NOMO-1 treated with dmso at 0.1 percent for 144 hours (cell line): ENCODE measurements around the gene SLC16A11.
"Not testable (repeated sequence)": the region's sequence is repeated elsewhere in the genome, so short reads cannot be mapped to it uniquely, and the experiment has no call there.

Experiments used
- DNase-seq: peaks from one replicate; lab custom pipeline; 2025; ENCODE audit not compliant: unreplicated experiment; lab: John Stamatoyannopoulos, UW

Gene SLC16A11

GRCh38 chr17:7011415-7011814, 32.5 kb downstream of the SLC16A11 start:
- no peak for DNase-seq

- DNase-seq: no peak
These were observed 33.4 kb downstream of the SLC16A11 start for GRCh38 chr17:7010523-7010922.

DNA sequence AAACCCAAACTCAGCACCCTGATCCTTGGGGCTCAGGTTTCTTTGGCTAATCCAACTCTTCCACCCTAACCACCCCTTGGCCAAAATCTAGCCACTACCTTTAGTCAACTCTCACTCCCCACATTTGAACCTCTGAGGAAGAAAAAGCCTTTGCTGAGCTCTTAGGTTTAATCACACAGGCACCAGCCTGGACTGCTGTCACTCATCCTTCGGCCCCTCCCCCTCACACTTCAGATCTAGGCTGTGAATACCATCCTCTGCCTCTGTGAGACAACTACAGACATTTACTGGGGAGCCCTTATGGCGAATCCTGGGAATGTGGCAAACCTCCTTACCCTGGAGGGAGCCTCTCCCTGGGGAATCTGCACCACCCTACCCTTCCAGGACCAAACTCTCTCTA, 36.7 kb downstream of the SLC16A11 start:
- no peak for DNase-seq

GRCh38 chr17:7005716-7006115, 38.2 kb downstream of the SLC16A11 start:
- no peak for DNase-seq

- DNase-seq: peak; percentile 72
These were observed 39.3 kb downstream of the SLC16A11 start for GRCh38 chr17:7004398-7005253.

DNA sequence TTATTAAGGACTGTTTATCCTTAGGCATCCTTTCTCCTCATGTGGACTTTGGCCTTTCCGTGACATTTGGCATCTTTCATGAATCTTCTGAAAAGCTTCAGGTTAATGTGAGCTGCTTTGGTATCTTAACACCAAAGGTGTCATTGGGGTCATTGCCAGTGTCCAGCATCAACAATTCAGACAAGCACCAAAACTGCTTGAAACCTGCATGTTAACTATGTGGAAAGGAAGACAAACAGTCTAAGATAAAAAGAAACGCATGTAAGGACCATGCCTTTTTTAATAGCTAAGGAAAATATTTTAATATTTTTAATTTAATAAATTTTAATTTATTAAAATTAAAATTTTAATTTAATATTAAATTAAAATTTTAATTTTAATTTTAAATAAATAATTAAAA, 40.1 kb downstream of the SLC16A11 start:
- no peak for DNase-seq

DNA sequence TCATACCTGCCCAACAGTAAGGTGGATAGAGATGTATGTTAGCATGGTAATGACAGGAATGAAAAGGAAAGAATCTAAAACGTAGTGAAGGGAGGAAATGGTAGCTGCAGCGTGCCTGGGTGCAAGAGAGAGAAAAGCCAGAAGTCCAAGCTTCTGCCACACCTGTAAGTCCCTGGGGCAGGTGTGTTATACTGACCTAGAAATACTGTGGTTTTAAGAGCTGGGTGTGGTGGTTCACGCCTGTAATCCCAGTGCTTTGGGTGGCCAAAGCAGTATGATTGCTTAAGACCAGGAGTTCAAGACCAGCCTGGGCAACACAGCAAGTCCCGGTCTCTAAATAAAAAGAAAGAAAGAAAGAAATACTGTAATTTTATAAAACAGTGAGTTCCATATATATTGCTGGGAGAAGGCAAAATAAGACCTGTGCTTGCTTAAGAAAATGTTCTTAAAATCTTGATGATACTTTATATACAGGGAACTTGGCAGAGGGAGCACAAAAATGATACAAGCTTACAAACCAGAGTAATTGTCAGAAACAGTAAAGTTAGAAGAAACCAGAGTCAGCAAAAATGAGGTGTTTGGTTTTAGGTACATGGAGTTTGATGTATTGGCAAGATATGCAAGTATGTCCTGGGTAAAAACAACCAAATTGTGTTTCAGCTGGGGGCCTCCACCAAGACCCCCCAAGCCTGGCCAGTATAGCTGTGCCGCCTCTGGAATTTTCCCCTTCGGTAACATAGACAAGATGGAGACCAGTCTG, 41.4 kb downstream of the SLC16A11 start:
- DNase-seq: no peak

- DNase-seq: peak; percentile 7
These were observed 42.5 kb downstream of the SLC16A11 start for GRCh38 chr17:7001318-7001961.

GRCh38 chr17:6998855-6999508, 44.9 kb downstream of the SLC16A11 start:
- DNase-seq: no peak

GRCh38 chr17:6997171-6997570, 46.7 kb downstream of the SLC16A11 start:
- DNase-seq: no peak

- no peak for DNase-seq
These were observed 47.5 kb downstream of the SLC16A11 start for GRCh38 chr17:6996256-6997011.

DNA sequence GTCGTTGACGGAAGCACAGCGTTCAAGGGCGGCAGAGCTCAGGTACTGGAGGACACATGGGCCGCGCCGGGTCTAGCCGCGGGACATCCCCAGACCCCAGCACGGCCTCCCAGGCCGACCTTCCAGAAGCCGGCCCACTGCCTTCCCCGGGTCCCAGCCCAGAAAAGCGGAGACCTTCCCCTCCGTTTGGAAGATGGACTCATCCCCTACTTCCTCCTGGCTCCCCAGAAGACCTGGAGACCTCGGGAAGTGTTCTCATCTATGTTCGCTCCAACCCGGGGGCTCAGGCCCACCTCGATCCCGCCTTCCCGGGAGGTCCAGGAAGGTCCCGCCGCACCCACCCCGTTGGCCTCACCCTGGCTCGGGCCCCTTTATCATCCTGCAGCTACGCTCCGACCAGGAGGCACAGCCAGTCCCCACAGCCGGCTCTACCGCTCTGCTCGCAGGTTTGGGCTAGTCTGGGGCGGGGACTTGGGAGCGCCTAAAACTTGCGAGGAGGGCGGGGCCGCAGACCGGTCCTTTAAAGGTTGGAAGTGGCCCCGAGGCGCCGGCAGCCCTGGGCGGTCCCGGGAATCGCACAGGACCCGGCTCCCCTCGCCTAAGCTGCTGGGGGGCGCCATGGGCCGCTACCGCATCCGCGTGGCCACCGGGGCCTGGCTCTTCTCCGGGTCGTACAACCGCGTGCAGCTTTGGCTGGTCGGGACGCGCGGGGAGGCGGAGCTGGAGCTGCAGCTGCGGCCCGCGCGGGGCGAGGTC, 48.2 kb downstream of the SLC16A11 start, which contains the start of gene ALOX12:
Gene ALOX12, plus strand, starts transcription at position 550 of the 756 bp plus-strand sequence. Its CDS starts 69 bp downstream, at position 619.
- no peak for DNase-seq

DNA sequence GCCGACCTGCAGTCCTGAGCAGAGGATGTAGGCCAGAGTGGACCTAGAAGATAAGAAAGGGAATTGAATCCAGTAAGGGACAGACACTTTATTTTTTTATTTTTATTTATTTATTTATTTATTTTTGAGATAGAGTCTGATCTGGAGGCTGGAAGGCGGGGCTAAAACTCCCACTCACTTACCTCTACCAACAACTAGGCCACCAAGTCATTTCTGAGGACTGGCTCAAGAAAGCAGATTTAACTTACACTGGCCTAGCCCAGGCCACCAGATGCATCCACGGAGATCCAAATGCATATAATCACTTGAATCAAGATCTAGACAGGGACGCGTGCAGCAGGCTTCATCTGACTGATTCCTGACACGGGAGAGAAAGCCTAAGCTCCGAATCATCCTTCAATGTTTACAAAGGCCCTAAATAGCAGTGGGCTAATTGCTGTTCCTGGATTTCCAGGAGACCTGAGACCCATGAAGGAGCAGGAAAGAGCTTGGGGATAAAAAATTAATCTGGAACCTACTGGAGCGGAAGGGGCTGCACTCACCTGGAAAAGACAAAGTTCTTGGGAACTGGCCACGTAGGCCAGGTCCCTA, 49.1 kb downstream of the SLC16A11 start:
- no peak for DNase-seq

GRCh38 chr17:6994118-6994598, 49.7 kb downstream of the SLC16A11 start:
- DNase-seq: no peak

DNA sequence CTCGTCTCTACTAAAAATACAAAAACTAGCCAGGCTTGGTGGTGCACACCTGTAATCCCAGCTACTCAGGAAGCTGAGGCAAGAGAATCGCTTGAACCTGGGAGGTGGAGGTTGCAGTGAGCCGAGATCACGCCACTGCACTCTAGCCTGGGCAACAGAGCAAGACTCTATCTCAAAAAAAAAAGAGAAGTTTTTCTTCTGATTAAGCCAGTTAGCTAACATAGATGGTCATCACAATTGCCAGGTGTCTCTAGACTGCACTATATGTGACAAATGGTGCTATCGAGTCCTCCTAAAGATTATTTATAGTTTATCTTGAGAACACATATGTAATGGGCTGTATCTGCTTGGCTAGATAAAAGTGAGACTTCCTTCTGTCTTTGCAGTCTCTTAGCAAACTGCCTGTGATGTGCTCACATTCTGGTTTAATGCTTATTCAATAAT, 50.3 kb downstream of the SLC16A11 start:
- DNase-seq: not testable (repeated sequence)
